ENCODE data around the gene TCF4.

Gene TCF4

DNA sequence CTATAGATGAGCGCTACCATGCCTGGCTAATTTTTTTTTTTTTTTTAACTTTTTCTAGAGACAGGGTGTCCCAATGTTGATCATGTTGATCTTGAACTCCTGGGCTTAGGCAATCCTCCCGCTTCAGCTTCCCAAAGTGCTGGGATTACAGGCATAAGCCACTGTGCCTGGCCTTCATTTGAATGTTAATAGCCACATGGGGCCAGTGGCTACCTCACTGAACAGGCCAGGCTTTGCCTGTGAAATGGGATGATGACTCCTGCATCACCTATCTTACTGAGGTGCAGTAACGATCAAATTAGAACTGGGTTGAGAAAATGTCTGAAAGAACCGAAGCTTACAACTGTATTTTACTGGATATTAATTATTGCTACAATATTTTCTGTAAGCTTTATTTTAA lies 278.7 kb downstream of the TCF4 start:
- TF ChIP-seq CTCF (IDR thresholded peaks at IDR 0.05), result no peak

DNA sequence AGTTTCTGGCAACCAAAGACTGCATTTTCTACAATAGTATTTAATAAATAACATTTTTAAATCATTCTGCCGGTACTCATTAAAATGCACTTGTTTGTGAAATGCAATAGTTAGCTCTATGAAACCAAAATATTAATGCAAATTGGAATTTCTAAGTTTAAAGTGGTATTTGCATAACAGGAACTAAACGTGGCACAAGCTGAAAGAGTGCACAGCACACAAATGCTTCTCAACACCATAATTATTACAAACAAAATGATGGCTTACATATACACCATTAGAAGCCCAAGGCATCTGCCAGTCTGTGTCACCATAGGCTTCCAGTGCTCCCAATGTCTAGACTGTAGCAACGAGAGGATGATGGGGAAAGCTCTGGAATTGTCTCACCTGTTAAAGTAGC lies 280.5 kb downstream of the TCF4 start:
- TF ChIP-seq CTCF (IDR thresholded peaks at IDR 0.05), result no peak

GRCh38 chr18:55306359-55307024 lies 281.5 kb downstream of the TCF4 start:
- no peak for TF ChIP-seq CTCF (IDR thresholded peaks at IDR 0.05)

- no peak for TF ChIP-seq CTCF (IDR thresholded peaks at IDR 0.05)
These were observed 285.7 kb downstream of the TCF4 start for GRCh38 chr18:55302167-55302833.

- no peak for TF ChIP-seq CTCF (IDR thresholded peaks at IDR 0.05)
These were observed 286.2 kb downstream of the TCF4 start for GRCh38 chr18:55301824-55302166.

GRCh38 chr18:55300936-55301531 lies 287.0 kb downstream of the TCF4 start:
- no peak for TF ChIP-seq CTCF (IDR thresholded peaks at IDR 0.05)

GRCh38 chr18:55300421-55300935 lies 287.5 kb downstream of the TCF4 start:
- TF ChIP-seq CTCF (IDR thresholded peaks at IDR 0.05), result no peak

Measured in LNCAP (cell line).